SK-N-SH treated with all-trans-retinoic acid at 6 μM for 48 hours (cell line): ENCODE data around the gene ECE1.

Experiments used
- ARNTL ChIP-seq: fragments of 450-650 bp; formaldehyde crosslinking; IDR thresholded peaks from 2 replicates; pipeline ENCODE4 v1.5.0; 2020; ENCODE audit warnings: low read depth, mild to moderate bottlenecking, moderate library complexity, borderline replicate concordance
- ESRRG ChIP-seq: fragments of 250-450 bp; sonication (Bioruptor Pico); IDR thresholded peaks from 2 replicates; pipeline ENCODE4 v1.6.1; 2021; ENCODE audit warnings: mild to moderate bottlenecking
- GLIS3 ChIP-seq: fragments of 250-450 bp; sonication (Bioruptor Pico); IDR thresholded peaks from 2 replicates; pipeline ENCODE4 v1.5.0; 2020; ENCODE audit warnings: mild to moderate bottlenecking, moderate library complexity
- OSR1 ChIP-seq: fragments of 250-450 bp; sonication (Bioruptor Pico); IDR thresholded peaks from 2 replicates; pipeline ENCODE4 v1.8.0; 2022; ENCODE audit warnings: moderate library complexity, mild to moderate bottlenecking, inconsistent platforms
- TCF4 ChIP-seq: fragments of 250-450 bp; sonication (Bioruptor Pico); IDR thresholded peaks from 2 replicates; pipeline ENCODE4 v1.8.0; 2021; ENCODE audit warnings: mild to moderate bottlenecking, moderate library complexity, borderline replicate concordance
- ZC3H10 ChIP-seq: fragments of 250-450 bp; sonication (Bioruptor Pico); IDR thresholded peaks from 2 replicates; pipeline ENCODE4 v1.5.1; 2021; ENCODE audit warnings: mild to moderate bottlenecking, moderate library complexity
- ZNF8 ChIP-seq: fragments of 450-650 bp; formaldehyde crosslinking; IDR thresholded peaks from 2 replicates; pipeline ENCODE4 v1.5.0; 2020; ENCODE audit warnings: mild to moderate bottlenecking, moderate library complexity
- TF ChIP-seq, protein P1 (sequence below): fragments of 250-450 bp; sonication (Bioruptor Pico); IDR thresholded peaks from 2 replicates; pipeline ENCODE4 v1.8.0; 2020; ENCODE audit warnings: mild to moderate bottlenecking, moderate library complexity, borderline replicate concordance
- TF ChIP-seq, protein P2 (sequence below): fragments of 250-450 bp; sonication (Bioruptor Pico); IDR thresholded peaks from 2 replicates; pipeline ENCODE4 v1.5.1; 2020; ENCODE audit warnings: low read depth, mild to moderate bottlenecking, moderate library complexity

- TF ChIP-seq ARNTL (CRISPR knock-in tag) (no peak), ESRRG (CRISPR knock-in tag) (no peak), ZC3H10 (no peak), TCF4 (CRISPR knock-in tag) (no peak), ZNF8 (no peak), OSR1 (CRISPR knock-in tag) (no peak), GLIS3 (CRISPR knock-in tag) (no peak)
- TF ChIP-seq, protein P1, sequence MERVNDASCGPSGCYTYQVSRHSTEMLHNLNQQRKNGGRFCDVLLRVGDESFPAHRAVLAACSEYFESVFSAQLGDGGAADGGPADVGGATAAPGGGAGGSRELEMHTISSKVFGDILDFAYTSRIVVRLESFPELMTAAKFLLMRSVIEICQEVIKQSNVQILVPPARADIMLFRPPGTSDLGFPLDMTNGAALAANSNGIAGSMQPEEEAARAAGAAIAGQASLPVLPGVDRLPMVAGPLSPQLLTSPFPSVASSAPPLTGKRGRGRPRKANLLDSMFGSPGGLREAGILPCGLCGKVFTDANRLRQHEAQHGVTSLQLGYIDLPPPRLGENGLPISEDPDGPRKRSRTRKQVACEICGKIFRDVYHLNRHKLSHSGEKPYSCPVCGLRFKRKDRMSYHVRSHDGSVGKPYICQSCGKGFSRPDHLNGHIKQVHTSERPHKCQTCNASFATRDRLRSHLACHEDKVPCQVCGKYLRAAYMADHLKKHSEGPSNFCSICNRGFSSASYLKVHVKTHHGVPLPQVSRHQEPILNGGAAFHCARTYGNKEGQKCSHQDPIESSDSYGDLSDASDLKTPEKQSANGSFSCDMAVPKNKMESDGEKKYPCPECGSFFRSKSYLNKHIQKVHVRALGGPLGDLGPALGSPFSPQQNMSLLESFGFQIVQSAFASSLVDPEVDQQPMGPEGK (CRISPR knock-in tag), result no peak
- TF ChIP-seq, protein P2, sequence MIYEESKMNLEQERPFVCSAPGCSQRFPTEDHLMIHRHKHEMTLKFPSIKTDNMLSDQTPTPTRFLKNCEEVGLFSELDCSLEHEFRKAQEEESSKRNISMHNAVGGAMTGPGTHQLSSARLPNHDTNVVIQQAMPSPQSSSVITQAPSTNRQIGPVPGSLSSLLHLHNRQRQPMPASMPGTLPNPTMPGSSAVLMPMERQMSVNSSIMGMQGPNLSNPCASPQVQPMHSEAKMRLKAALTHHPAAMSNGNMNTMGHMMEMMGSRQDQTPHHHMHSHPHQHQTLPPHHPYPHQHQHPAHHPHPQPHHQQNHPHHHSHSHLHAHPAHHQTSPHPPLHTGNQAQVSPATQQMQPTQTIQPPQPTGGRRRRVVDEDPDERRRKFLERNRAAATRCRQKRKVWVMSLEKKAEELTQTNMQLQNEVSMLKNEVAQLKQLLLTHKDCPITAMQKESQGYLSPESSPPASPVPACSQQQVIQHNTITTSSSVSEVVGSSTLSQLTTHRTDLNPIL, result no peak
Observed at GRCh38 chr1:21277180-21277579, 13.1 kb downstream of the ECE1 start.
